ENCODE results near the gene METTL14. TPM values are rescaled to one million over a fixed set of nuclear protein-coding genes. Genes with fewer than 3 reads are reported as not detected.

The METTL14 gene
- total RNA-seq, 1 experiment from 2014 or later: 32.6 TPM

- ChIA-PET CTCF (interaction anchor here (0.7 kb wide), 1 partner anchor 792 kb away, joined by 3 read pairs; no protein-coding TSS in a partner anchor), POLR2A (interaction anchor here (1.6 kb wide), 1 partner anchor 18 kb away, joined by 4 read pairs; the partner anchor contains the start of gene METTL14)
- peaks cover 86% of the 10 kb centered on the region for H3K36me3 Mint-ChIP-seq (ENCODE audit: insufficient read depth, unreplicated experiment)
- intact Hi-C loops (cut with micrococcal nuclease): no loop called here
- H3K4me1 Mint-ChIP-seq (ENCODE audit: insufficient read depth, unreplicated experiment): no peaks in the 10 kb centered on the region
- no TSS peak for BruUV-seq (replicated peaks)
- H3K9me3 Mint-ChIP-seq (ENCODE audit: unreplicated experiment): no peaks in the 10 kb centered on the region
- no peak overlapping the region for H3K4me3 Mint-ChIP-seq (ENCODE audit: unreplicated experiment)
- DNase-seq (ENCODE audit: unreplicated experiment): no peak
- no peak overlapping the region for H3K27ac Mint-ChIP-seq (ENCODE audit: low read depth, unreplicated experiment)
- no peaks in the 10 kb centered on the region for H3K27me3 Mint-ChIP-seq (ENCODE audit: insufficient read depth, unreplicated experiment)
- TF ChIP-seq CTCF (IDR thresholded peaks at IDR 0.05; ENCODE audit: unreplicated experiment): no peak
Measured at GRCh38 chr4:118703118-118703517, 17.9 kb downstream of the METTL14 start.

- no peaks in the 10 kb centered on the region for H3K4me1 Mint-ChIP-seq (ENCODE audit: insufficient read depth, unreplicated experiment)
- no peak for TF ChIP-seq CTCF (IDR thresholded peaks at IDR 0.05; ENCODE audit: unreplicated experiment)
- intact Hi-C loops (cut with micrococcal nuclease): no loop called here
- no peak overlapping the region for H3K27ac Mint-ChIP-seq (ENCODE audit: low read depth, unreplicated experiment)
- H3K4me3 Mint-ChIP-seq (ENCODE audit: unreplicated experiment): no peak overlapping the region
- ChIA-PET POLR2A (no interaction called here), CTCF (no interaction called here)
- peaks cover 75% of the 10 kb centered on the region for H3K36me3 Mint-ChIP-seq (ENCODE audit: insufficient read depth, unreplicated experiment)
- H3K9me3 Mint-ChIP-seq (ENCODE audit: unreplicated experiment): no peaks in the 10 kb centered on the region
- BruUV-seq (replicated peaks): no TSS peak
- no peak for DNase-seq (ENCODE audit: unreplicated experiment)
- no peaks in the 10 kb centered on the region for H3K27me3 Mint-ChIP-seq (ENCODE audit: insufficient read depth, unreplicated experiment)
Measured at GRCh38 chr4:118711052-118711451, 25.9 kb downstream of the METTL14 start.

- CTCF ChIA-PET: interaction anchor here (0.7 kb wide), 1 partner anchor 1338 kb away, joined by 4 read pairs; no protein-coding TSS in a partner anchor
- Mint-ChIP-seq H3K9me3 (ENCODE audit: unreplicated experiment) (no peaks in the 10 kb centered on the region), H3K4me3 (ENCODE audit: unreplicated experiment) (no peak overlapping the region), H3K27me3 (ENCODE audit: insufficient read depth, unreplicated experiment) (no peaks in the 10 kb centered on the region), H3K36me3 (ENCODE audit: insufficient read depth, unreplicated experiment) (peaks cover 64% of the 10 kb centered on the region), H3K4me1 (ENCODE audit: insufficient read depth, unreplicated experiment) (no peaks in the 10 kb centered on the region), H3K27ac (ENCODE audit: low read depth, unreplicated experiment) (peak overlapping the region; percentile 31)
- BruUV-seq (replicated peaks): no TSS peak
- intact Hi-C loops (cut with micrococcal nuclease): no loop called here
- TF ChIP-seq CTCF (IDR thresholded peaks at IDR 0.05; ENCODE audit: unreplicated experiment): no peak
- POLR2A ChIA-PET: no interaction called here
- DNase-seq (ENCODE audit: unreplicated experiment): no peak
Measured at GRCh38 chr4:118712872-118713271, 27.7 kb downstream of the METTL14 start.

- H3K27ac Mint-ChIP-seq (ENCODE audit: low read depth, unreplicated experiment): no peak overlapping the region
- POLR2A ChIA-PET: no interaction called here
- H3K27me3 Mint-ChIP-seq (ENCODE audit: insufficient read depth, unreplicated experiment): no peaks in the 10 kb centered on the region
- H3K9me3 Mint-ChIP-seq (ENCODE audit: unreplicated experiment): no peaks in the 10 kb centered on the region
- H3K4me3 Mint-ChIP-seq (ENCODE audit: unreplicated experiment): no peak overlapping the region
- CTCF ChIA-PET: no interaction called here
- H3K4me1 Mint-ChIP-seq (ENCODE audit: insufficient read depth, unreplicated experiment): peaks cover 9% of the 10 kb centered on the region
- no peak for DNase-seq (ENCODE audit: unreplicated experiment)
- intact Hi-C loops (cut with micrococcal nuclease): no loop called here
- H3K36me3 Mint-ChIP-seq (ENCODE audit: insufficient read depth, unreplicated experiment): peaks cover 55% of the 10 kb centered on the region
- no peak for TF ChIP-seq CTCF (IDR thresholded peaks at IDR 0.05; ENCODE audit: unreplicated experiment)
- no TSS peak for BruUV-seq (replicated peaks)
Measured at GRCh38 chr4:118714682-118715081, 29.5 kb downstream of the METTL14 start.
